Stimulated activated CD4-positive, alpha-beta T cell treated with anti-CD3 and anti-CD28 coated beads, TNF-alpha, amount 100 ng/mL, for 4 hours (primary cell): ENCODE data around the gene TMEM202.
"Not testable (repeated sequence)": the region's sequence is repeated elsewhere in the genome, so short reads cannot be mapped to it uniquely, and the experiment has no call there.

Experiments used
- DNase-seq, 3 experiments: peaks; one replicate each; pipeline ENCODE4 v3.0.0-alpha.2; 2020; ENCODE audit warnings: low read depth in 3 of 3

The TMEM202 gene, protein sequence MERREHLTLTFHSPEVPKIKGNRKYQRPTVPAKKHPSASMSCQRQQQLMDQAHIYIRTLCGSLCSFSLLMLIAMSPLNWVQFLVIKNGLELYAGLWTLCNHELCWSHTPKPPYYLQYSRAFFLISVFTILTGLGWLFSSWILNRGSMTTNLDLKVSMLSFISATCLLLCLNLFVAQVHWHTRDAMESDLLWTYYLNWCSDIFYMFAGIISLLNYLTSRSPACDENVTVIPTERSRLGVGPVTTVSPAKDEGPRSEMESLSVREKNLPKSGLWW

DNA sequence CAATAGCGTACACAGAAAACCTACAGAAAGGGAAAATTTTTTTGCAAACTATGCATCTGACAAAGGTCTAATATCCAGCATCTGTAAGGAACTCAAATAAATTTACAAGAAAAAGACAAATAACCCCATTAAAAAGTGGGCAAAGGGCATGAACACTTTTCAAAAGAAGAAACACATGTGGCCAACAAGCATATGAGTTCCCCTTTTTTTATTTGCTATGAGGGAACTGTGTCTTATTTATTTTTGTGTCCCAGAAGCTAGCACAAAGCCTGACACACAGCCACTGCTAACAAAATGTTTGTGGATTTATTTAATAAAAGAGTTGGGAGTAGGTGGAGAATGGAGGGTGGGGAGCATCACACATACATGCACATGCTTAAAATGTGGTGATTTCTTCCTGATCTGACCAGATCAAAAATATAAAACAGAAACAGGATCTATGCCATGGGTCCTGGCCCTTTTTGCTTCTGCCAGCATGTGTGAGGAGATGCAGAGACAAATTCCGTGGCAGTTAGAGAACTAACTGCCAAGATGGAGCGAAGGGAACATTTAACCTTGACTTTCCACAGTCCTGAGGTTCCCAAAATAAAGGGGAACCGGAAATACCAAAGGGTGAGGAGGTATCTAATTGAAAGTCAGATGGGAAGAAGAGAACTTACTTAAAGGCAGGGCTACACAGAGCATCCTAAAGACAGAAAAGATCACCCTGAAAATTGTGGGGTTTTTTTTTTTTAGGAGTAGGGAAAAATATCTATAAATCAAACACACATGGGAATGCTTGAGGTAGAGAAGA, at the start of gene TMEM202:
TSS of gene TMEM202 (plus strand) at position 510 of the 793 bp plus-strand sequence. CDS start at position 532, 22 bp downstream.
- no peak for DNase-seq

DNA sequence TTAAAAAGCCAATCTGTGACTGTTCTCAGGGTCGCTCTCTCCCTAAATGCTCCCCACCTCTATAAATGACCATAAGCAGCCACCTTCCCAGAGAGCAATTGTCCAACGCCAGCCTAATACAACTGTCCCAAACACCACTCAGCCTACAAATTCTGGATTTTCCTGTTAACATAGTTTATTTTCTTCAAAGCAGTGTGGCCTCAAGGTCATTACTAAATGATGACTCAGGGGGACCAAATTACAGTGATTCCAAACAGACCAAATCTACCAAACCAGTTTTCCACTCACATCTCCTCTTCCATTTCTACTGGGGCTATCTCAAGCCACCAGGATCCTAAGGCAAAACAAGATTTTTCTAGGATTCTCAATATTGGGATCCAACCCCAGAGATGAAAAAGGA, 44.8 kb upstream of the TMEM202 start:
- no peak for DNase-seq

DNA sequence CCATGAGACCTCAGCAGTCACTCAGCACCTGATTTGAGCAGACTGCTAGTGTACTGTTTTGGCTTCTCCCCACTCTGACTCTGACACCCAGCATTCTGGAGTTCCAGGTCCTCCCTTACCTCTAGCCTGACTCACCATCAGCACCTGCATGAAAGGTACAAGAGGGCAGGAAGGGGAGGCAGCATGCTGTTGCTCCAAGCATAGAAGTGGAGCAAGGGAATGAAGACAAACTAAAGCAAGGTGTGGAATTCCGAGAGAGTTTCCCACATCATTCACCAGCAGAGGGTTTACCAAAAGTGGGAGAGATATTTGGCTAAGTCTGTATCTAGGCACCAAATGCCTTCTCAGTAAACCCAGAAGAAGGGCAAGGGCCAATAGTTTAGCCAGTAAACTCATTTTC, 43.6 kb upstream of the TMEM202 start:
- no peak for DNase-seq

DNA sequence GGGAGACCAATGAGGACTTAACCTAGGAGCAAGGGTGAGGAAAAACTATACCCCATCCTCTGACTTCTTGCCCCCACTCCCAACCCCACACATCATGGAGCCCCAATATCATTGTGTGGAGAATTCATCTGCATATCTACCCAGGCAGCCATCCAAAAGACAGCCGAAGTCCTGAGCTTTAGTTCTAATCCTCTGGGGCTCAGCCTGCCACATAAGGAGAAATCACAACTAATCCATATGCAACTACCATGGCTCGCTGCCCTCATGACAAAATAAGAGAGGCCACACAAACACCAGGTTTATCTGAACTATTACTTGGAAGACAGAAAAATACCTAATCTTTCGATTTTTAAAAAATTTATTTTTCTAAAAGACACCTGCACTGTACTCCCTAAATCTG, 40.0 kb upstream of the TMEM202 start:
- DNase-seq: no peak

DNA sequence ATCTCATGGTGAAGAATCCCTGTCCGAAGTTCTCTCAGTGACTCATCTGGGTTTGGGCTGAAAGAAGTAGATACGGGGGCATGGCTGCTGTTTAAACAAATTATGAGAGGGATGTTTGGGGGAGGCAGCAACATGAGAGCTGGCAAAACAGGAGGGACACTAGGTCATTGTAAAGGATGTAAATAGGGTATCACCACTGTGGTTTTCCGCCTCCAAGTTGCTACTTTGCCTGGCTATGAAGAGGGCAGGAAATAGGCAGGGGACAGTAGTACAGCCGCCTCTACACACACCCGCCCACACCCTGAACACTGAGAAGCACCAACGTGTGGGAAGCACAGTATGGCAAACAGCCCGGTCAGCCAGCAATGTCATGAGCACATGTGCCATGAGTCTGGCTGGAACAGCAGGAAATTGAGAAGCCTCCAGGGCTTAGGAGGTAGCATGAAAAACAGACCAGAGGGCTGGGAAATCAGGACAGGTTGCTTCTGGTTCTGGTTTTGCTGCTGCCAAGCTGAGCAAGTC, 39.4 kb upstream of the TMEM202 start:
- DNase-seq: peak in 1 of 3 experiments; percentile 6

DNA sequence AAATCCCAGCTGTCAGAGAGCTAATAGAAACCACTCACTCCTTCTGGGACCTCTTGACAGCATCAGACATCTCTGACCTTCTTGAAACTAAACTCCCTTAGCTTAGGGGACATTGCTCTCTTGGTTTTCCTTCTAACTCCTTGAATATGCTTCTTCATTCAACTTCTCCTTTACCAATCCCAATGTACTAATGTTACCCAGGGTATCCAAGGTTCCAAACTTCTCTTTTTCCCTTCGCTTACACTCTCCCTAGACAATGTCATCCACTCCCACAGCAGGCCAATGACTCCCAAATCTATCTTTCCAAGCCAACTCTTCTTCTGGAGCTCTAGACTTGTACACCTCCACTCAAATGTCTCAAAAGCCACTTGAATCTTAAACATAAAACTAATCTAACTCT, 36.9 kb upstream of the TMEM202 start:
- no peak for DNase-seq

DNA sequence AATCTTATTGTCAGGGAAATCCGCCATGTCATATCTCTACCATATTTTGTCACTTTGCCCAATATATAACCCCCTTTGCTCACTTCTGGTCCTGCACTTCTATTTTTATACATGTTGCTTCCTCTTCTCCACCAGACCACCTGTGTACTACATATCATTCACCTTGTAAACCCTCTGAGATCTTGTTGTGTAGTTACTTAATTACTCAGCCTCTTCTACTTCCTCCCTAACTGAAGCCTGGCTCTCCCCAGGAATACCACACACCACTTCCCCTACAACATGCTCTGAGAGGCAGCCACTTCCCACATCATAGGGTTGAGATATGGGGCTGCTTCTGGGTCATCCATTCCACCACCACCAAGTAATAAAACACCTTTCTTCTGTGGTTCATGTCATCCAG, 32.3 kb upstream of the TMEM202 start:
- no peak for DNase-seq

DNA sequence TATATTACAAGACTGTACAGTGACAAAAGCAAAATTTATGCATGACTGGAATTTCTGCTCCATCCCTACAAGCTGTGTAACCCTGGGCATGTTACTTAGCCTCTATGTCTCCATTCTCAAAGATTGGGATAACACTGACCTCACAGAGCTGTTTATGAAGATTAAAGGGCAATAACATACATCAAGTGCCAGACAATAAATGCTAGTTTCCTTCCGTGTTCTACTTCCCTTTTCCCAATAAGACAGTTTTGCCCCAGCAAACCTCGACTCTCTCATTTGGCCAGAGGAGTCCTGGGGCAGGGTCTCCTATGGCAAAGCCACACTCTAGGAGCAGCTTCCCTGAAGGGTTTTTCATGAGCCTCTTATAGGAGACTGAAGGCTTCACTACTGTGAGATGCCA, 29.8 kb upstream of the TMEM202 start:
- DNase-seq: no peak

DNA sequence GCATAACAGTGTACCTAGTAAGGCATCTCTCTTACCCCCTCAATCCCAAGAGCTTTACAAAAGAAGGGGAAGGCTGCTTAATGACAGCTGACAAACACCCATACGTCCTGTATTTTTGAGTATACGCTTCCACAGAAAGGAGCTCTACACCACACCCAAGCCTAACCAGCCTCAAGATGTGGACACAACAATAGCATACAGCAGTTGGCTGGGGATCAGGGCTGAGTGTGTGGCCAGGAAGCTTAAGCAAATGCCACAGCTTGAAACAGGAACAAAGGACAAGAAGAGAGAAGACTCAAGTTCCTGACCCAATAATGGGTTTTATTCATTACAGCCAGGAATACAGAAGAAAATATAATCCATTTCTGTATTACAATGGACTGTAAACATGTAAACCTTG, 29.2 kb upstream of the TMEM202 start:
- no peak for DNase-seq

DNA sequence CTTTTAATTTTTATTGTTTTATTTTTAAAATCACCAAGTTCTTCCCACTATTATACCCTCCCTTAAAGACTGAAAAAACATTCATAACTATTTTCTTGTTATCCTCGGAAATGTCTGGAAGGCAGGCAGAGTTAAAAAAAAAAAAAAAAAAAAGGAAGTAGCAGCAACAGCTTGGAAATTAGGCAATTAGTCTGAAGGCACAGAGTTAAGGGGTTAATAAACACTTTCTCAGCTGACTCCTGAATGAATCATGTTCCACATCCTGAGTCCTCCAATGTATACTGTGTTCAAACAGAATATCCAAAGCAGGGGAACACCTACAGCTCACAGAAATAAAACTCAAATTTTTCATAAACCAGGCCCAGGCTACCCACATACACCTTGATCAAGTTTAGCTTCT, 28.1 kb upstream of the TMEM202 start:
- no peak for DNase-seq

DNA sequence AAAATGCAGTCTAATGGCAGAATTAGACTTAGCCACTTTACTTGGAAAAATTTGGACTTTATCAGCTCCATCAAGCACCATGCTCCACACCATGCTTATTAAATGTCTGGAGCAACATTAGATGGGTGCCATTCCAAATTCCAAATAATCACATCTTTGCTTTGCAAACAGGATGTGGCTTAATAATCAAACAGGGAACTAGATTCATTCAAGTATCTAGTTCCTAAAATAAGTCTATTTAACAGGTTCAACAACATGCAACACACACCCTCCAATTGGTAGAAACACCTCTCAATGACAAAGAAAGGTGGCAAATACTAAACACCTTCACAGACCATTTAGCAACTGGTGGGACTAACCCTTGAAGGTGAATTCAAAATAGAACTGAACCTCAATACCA, 25.7 kb upstream of the TMEM202 start:
- DNase-seq: no peak

DNA sequence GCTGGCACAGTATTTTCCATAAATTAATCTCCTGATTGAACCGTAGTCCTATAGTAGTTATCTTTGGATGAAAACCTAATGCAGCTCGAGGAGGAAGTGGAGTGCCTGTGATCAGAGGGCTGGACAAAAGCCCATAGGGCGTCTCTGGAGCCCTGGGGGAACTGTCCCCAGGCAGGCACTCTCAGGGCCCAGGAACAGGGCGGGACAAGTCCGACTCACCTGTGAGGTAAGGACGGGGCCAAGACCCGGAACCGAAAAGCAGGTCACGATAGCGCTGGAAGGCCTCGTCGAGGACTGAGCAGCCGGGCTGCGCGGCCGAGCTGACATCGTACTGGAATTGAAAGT, 22.6 kb upstream of the TMEM202 start:
- DNase-seq: no peak

DNA sequence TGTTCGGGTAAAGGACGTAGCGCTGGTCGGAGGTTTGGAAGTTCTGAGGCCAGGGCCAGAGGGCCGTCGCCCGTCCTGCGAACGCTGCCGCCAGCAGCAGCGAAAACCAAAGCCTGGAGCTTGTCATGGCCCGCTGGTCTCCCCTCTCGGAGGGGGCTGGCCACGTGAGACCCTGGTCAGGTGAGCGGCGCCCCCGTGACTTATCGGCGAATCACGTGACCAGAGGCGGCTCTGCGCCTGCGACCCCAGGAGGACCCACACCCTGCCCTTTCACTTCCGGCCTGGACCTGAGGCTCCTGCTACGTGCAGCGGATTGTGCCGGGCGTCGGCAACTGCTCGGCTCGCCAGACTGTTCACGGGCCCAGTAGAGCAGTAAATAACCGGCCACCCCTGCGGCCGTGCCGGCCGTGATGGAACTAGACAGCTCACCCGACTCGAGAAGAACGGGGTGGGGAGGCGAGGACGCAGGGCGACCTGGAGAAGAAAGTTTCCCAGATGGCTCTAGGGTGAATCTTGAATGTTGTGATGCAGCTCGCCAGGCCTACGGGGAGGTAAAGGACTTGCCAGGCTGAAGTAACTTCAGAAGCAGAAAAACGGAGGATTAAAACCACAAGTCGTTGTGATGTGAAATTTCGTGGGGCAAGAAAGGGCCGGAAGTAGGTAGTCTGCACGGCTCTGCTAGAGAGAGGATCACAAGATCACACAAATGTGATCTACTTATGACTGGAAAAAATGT, 22.1 kb upstream of the TMEM202 start, which contains the start of gene HEXA:
TSS of gene HEXA (minus strand) at position 169 of the 736 bp plus-strand sequence. CDS start at position 127, 42 bp downstream.
- peak; percentile 75 to 98 (median 81) for DNase-seq

DNA sequence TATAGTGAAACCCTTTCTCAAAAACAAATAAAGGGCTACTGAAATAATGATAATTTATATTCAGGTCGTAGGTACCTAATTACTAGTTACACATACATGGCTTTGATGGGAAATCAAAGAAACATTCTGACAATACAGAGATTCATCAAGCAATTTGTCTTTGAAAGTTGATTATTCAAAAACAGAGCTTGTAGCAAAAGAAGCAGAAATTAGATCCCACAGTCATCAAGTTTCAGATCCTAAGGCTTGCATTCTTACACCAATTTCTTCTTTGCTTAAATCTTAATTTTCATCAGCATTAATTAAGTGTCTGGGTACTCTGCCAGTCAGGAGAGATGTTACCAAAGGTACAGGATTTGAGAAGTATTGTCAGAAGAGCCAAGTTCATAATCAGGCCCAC, 20.8 kb upstream of the TMEM202 start:
- DNase-seq: no peak

DNA sequence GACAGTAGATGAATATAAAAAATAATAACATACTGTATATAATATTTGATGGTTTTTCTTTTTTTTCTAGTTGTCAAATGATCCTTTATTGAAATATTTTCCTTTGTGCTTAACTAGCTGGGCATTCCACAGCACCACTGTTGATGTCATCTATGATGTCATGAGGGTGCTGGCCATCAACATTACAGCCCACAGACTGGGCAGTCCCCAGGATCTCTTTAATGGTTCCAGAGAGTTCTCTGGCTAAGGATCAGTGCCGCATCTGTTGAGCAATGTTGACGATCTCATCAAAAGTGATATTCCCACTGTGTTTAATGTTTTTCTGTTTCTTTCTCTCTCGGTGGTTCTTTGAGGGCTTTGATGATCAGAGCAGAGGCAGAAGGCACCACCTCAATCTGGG, 19.0 kb upstream of the TMEM202 start:
- DNase-seq: not testable (repeated sequence)

DNA sequence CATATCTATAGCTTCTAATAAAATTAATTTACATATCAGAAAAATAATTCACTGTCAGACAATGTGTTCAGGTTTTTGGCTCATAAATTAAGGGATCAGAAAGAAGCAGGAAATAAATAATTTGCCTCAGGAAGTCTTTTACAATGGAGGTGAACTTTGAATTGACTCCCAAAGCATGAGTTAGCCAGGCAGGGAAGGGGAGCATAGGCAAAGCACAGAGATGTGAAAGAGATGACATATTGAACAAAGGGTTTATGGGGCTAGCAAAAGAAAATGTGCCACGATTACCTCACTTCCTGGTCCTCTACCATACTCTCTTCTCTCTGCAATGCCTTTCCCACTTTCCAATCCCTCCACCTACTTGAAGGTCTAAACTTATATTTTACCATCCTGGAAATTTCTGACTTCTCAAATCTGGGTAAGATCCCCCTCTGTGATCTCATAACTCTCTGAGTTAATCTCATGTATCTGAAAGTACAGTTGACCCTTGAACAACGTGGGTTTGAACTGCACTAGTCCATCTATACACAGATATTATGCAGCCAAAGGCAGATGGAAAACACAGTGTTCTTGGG, 18.2 kb upstream of the TMEM202 start:
- DNase-seq: no peak

DNA sequence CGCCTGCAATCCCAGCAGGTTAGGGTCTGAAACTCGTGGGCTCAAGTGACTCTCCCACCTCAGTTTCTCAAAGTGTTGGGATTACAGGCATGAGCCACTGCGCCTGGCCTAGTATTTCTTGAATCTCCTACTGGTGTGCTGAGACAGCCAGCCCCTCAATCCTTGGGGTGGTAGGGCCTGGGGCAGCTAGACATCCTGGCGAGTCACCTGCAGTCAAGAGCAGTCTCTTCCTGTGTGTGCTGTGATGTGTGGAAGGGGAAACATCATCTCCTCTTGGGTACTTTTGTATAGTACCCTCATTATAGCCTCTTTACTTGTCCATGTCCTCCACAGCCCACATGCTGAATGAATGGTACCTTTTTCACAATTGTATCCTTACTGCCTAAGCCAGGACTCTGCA, 17.4 kb upstream of the TMEM202 start:
- DNase-seq: no peak

DNA sequence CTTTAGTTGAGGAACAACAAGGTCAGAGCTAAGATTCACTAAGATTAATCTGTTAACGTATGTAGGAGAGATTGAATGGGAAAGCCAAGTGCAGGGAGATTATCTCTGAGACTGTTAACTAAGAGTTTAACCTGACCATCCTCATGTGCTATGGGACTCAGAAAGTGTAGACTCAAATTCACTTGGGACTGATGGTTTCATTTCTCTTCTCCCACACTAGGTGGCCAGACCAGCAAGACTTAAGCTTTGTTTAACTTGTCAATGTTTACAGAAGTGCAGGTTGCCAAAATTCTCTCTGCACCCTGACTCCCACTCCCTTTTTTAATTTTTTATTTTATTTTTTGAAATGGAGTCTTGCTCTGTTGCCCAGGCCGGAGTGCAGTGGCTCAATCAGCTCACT, 16.0 kb upstream of the TMEM202 start:
- DNase-seq: no peak

DNA sequence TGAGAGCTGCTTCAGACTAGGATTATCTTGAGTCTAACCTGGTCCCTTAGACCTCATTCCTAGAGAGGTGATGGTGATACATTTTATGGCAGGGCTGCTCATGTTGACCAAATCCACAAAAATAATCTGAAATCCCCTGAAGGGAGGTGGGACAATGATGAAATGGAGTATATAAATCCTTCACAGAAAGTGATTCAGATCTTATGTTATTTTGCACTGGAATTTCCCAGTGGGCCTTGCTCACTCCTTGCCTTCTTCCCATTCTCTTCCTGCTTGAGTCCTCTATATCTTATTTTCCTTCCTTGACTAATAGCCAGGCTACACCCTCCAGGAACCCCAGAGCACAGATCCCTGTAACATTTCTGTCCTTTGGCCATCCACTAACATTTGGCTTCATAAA, 10.4 kb upstream of the TMEM202 start:
- no peak for DNase-seq

DNA sequence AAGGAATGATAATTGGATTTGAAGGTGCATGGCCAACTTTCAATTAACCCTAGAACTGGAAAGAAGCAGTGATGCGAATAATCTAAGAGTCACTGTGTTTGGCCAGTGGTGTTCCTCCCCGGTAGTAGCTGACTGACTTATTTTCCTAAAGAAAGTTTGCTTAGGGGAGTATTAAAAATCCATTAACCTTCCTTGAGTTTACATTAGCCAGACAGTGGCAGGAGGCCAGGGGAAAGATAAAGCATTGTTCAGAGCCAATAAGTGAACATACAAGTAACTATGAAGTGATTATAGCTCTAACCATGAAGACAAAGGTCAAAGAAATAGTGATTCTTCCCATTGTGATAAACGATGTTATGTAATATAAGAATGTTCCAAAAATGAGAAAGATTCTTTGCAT, 8.9 kb upstream of the TMEM202 start:
- DNase-seq: no peak

DNA sequence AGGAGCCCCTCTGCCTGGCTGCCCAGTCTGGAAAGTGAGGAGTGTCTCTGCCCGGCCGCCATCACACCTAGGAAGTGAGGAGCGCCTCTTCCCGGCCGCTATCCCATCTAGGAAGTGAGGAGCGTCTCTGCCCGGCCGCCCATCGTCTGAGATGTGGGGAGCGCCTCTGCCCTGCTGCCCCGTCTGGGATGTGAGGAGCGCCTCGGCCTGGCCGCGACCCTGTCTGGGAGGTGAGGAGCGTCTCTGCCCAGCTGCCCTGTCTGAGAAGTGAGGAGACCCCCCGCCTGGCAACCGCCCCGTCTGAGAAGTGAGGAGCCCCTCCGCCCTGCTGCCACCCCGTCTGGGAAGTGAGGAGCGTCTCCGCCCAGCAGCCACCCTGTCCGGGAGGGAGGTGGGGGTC, 1.8 kb upstream of the TMEM202 start:
- DNase-seq: not testable (repeated sequence)

DNA sequence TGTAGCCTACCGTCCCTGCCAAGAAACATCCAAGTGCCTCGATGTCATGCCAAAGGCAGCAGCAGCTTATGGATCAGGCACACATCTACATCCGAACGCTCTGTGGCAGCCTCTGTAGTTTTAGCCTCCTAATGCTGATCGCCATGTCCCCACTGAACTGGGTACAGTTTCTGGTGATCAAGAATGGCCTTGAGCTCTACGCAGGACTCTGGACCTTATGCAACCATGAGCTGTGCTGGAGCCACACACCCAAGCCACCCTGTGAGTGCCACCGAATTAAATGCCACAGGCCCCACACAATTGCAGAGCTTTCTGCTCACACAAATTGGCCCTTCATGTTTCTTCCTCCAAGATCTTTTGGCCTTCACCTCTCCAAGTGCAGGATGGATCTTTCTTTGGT, 543 bp downstream of the TMEM202 start:
- DNase-seq: no peak
